ENCODE results near the gene SLC9A9.

DNA sequence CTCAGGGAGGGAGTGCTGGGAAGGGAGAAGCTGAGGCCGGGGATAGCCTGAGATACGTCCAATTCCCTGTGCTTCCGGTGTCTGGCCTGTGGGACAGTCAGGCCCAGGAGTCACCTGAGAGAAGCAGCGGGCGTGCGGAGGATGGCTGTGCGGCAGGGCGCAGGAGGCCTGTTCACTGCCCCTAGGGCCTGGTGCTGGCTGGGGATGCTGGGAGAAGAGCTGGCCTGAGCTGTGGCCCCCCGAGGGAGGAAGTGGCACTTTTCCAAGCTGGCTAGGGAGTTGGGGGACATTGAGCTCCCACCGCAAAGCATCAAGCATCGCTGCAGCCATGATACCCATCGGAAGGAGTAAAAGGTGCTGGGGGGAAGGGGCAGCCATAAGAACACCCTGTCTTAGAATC, 619.9 kb downstream of the SLC9A9 start:
- TF ChIP-seq, protein P1, sequence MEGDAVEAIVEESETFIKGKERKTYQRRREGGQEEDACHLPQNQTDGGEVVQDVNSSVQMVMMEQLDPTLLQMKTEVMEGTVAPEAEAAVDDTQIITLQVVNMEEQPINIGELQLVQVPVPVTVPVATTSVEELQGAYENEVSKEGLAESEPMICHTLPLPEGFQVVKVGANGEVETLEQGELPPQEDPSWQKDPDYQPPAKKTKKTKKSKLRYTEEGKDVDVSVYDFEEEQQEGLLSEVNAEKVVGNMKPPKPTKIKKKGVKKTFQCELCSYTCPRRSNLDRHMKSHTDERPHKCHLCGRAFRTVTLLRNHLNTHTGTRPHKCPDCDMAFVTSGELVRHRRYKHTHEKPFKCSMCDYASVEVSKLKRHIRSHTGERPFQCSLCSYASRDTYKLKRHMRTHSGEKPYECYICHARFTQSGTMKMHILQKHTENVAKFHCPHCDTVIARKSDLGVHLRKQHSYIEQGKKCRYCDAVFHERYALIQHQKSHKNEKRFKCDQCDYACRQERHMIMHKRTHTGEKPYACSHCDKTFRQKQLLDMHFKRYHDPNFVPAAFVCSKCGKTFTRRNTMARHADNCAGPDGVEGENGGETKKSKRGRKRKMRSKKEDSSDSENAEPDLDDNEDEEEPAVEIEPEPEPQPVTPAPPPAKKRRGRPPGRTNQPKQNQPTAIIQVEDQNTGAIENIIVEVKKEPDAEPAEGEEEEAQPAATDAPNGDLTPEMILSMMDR (IDR thresholded peaks at IDR 0.05; ENCODE audit: insufficient read depth, low read length) = no peak
- no peak for TF ChIP-seq POLR2AphosphoS5 (IDR thresholded peaks at IDR 0.05; ENCODE audit: low read depth)

Data from HL-60 (cell line).